HFFc6 (cell line): ENCODE results near the gene FNDC8. TPM values are rescaled to one million over a fixed set of nuclear protein-coding genes. Genes with fewer than 3 reads are reported as not detected.

ENCODE experiments used
- DNase-seq: peaks from one replicate; pipeline ENCODE4 v3.0.0-alpha.2; 2018
- H3K27ac Mint-ChIP-seq: 2 replicates; pipeline ENCODE4 v1.8.0; 2020; ENCODE audit warnings: mild to moderate bottlenecking, mixed read lengths
- H3K27me3 Mint-ChIP-seq: 2 replicates; pipeline ENCODE4 v1.8.0; 2021; ENCODE audit warnings: mild to moderate bottlenecking, moderate library complexity, mixed read lengths; ENCODE audit not compliant: insufficient read depth
- H3K36me3 Mint-ChIP-seq: 2 replicates; pipeline ENCODE4 v1.8.0; 2021; ENCODE audit warnings: low read depth, mixed read lengths
- H3K4me1 Mint-ChIP-seq: 2 replicates; pipeline ENCODE4 v1.8.0; 2020; ENCODE audit warnings: low read depth, mixed read lengths
- H3K4me3 Mint-ChIP-seq: 2 replicates; pipeline ENCODE4 v1.8.0; 2020; ENCODE audit warnings: mild to moderate bottlenecking, moderate library complexity, mixed read lengths
- H3K9me3 Mint-ChIP-seq: 2 replicates; pipeline ENCODE4 v1.8.0; 2020; ENCODE audit warnings: mild to moderate bottlenecking, mixed read lengths
- CTCF ChIP-seq: fragments of 200-600 bp; sonication (generic); IDR thresholded peaks from 2 replicates; pipeline ENCODE4 v1.5.0; 2021; ENCODE audit warnings: antibody characterized with exemption, mild to moderate bottlenecking
- long read RNA-seq: library from polyadenylated mRNA; unstranded; transcript quantifications from one replicate; pipeline ENCODE4 v2.0.0, GENCODE V29; 2019
- total RNA-seq, 6 experiments: library from RNA; stranded (reverse); fragmentation: NEBNext Ultra II Directional; extraction: Animal tissue kit (Norgen Biotek cat#: 25700); gene quantifications; 2 replicates in 1 of 6; 3 replicates in 5 of 6; pipeline ENCODE4 v1.2.3, GENCODE V29; 2021

Gene FNDC8
- total RNA-seq: not detected
- long read RNA-seq: 0 reads

- peaks cover 7% of the 10 kb centered on the region; the same call in 1 of the 2 replicates for H3K36me3 Mint-ChIP-seq
- H3K27ac Mint-ChIP-seq: no peak within 1 kb of the TSS
- no peak within 1 kb of the TSS; the same call in 1 of the 2 replicates for H3K4me3 Mint-ChIP-seq
- peaks cover 24% of the 10 kb centered on the region for H3K4me1 Mint-ChIP-seq
- DNase-seq: no peak
- TF ChIP-seq CTCF: no peak
- H3K9me3 Mint-ChIP-seq: no peaks in the 10 kb centered on the region
- H3K27me3 Mint-ChIP-seq: peaks cover 2% of the 10 kb centered on the region
Measured at GRCh38 chr17:35121315-35121714, at the start of gene FNDC8. TSS of gene FNDC8 (plus strand) at chr17:35121615. CDS start at chr17:35121694, 79 bp downstream.

GRCh38 chr17:35073183-35073790 lies 48.1 kb upstream of the FNDC8 start:
- Mint-ChIP-seq H3K27me3 (peaks cover under 1% of the 10 kb centered on the region; the same call in 1 of the 2 replicates), H3K27ac (no peak overlapping the region), H3K4me3 (no peak overlapping the region), H3K9me3 (no peaks in the 10 kb centered on the region), H3K4me1 (peaks cover 35% of the 10 kb centered on the region), H3K36me3 (no peaks in the 10 kb centered on the region)
- no peak for DNase-seq
- no peak for TF ChIP-seq CTCF

GRCh38 chr17:35073991-35074627 lies 47.3 kb upstream of the FNDC8 start:
- no peak overlapping the region for H3K4me3 Mint-ChIP-seq
- no peak for DNase-seq
- no peak for TF ChIP-seq CTCF
- peaks cover 27% of the 10 kb centered on the region for H3K4me1 Mint-ChIP-seq
- no peaks in the 10 kb centered on the region for H3K27me3 Mint-ChIP-seq
- no peak overlapping the region for H3K27ac Mint-ChIP-seq
- H3K36me3 Mint-ChIP-seq: no peaks in the 10 kb centered on the region
- no peaks in the 10 kb centered on the region for H3K9me3 Mint-ChIP-seq

- Mint-ChIP-seq H3K27ac (no peak overlapping the region), H3K9me3 (no peaks in the 10 kb centered on the region), H3K27me3 (no peaks in the 10 kb centered on the region), H3K4me1 (peaks cover 27% of the 10 kb centered on the region), H3K4me3 (no peak overlapping the region), H3K36me3 (no peaks in the 10 kb centered on the region)
- DNase-seq: no peak
- no peak for TF ChIP-seq CTCF
Measured at GRCh38 chr17:35074711-35075707, 46.4 kb upstream of the FNDC8 start.

- Mint-ChIP-seq H3K4me1 (peaks cover 46% of the 10 kb centered on the region), H3K36me3 (no peaks in the 10 kb centered on the region), H3K4me3 (no peak overlapping the region), H3K9me3 (no peaks in the 10 kb centered on the region), H3K27ac (no peak overlapping the region), H3K27me3 (no peaks in the 10 kb centered on the region)
- no peak for DNase-seq
- no peak for TF ChIP-seq CTCF
Measured at GRCh38 chr17:35076874-35077273, 44.5 kb upstream of the FNDC8 start.
